Fibroblast of villous mesenchyme (primary cell): ENCODE data around the gene RNU6-8. TPM values are rescaled to one million over a fixed set of nuclear protein-coding genes. Genes with fewer than 3 reads are reported as not detected.

ENCODE experiments used
- DNase-seq: peaks from one replicate; pipeline ENCODE4 v3.0.0-alpha.2; 2010; ENCODE audit warnings: low read depth
- H3K4me3 ChIP-seq: 2 replicates; pipeline ENCODE4 v1.5.1; 2011; ENCODE audit warnings: low read depth, mild to moderate bottlenecking, low read length
- total RNA-seq: library from RNA; depleted of rRNA; stranded (reverse); fragments of >200 nt; gene quantifications from 2 replicates; pipeline ENCODE4 v1.2.3, GENCODE V29; 2012
- TF ChIP-seq, protein P1 (sequence below): IDR thresholded peaks from 2 replicates; pipeline ENCODE4 v1.5.1; 2012; ENCODE audit warnings: low read depth, mild to moderate bottlenecking, low read length; ENCODE audit not compliant: insufficient read depth

The RNU6-8 gene
- total RNA-seq, 1 donor = not detected

DNA sequence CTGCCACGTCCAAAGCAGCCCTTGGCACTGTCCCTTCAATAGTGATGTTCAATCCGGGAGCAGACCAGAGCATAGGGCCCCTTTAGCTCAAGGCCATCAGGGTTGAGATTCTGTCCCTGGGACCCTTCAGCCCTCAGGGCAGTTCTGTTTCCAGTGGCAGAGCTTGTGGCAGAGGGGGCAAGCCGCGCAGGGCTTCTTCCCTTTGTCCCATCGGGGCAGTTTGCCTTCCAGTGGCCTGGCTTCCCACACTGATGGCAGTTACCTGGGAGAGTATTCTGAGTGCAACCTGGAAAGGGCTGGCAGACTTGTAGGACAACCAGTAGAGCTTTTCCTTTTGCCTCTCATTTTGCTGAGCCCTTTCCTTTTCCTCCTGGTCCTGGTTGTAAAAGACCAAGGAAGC, 43.7 kb upstream of the RNU6-8 start:
- no peak for DNase-seq
- H3K4me3 ChIP-seq = no peak overlapping the region
- TF ChIP-seq, protein P1, sequence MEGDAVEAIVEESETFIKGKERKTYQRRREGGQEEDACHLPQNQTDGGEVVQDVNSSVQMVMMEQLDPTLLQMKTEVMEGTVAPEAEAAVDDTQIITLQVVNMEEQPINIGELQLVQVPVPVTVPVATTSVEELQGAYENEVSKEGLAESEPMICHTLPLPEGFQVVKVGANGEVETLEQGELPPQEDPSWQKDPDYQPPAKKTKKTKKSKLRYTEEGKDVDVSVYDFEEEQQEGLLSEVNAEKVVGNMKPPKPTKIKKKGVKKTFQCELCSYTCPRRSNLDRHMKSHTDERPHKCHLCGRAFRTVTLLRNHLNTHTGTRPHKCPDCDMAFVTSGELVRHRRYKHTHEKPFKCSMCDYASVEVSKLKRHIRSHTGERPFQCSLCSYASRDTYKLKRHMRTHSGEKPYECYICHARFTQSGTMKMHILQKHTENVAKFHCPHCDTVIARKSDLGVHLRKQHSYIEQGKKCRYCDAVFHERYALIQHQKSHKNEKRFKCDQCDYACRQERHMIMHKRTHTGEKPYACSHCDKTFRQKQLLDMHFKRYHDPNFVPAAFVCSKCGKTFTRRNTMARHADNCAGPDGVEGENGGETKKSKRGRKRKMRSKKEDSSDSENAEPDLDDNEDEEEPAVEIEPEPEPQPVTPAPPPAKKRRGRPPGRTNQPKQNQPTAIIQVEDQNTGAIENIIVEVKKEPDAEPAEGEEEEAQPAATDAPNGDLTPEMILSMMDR = no peak

- H3K4me3 ChIP-seq = no peak overlapping the region
- DNase-seq = peak; percentile 30
- TF ChIP-seq, protein P1 = peak; percentile 44
These were observed 41.3 kb upstream of the RNU6-8 start for GRCh38 chr14:32244404-32244803.

GRCh38 chr14:32233260-32233659, 30.2 kb upstream of the RNU6-8 start:
- no peak for DNase-seq
- H3K4me3 ChIP-seq = no peak overlapping the region
- TF ChIP-seq, protein P1 = no peak

- no peak for DNase-seq
- H3K4me3 ChIP-seq = no peak overlapping the region
- TF ChIP-seq, protein P1 = no peak
These were observed 29.4 kb upstream of the RNU6-8 start for GRCh38 chr14:32232481-32232880.

- DNase-seq = peak; percentile 62
- no peak overlapping the region for H3K4me3 ChIP-seq
- TF ChIP-seq, protein P1 = no peak
These were observed 27.7 kb upstream of the RNU6-8 start for GRCh38 chr14:32230695-32231280.

DNA sequence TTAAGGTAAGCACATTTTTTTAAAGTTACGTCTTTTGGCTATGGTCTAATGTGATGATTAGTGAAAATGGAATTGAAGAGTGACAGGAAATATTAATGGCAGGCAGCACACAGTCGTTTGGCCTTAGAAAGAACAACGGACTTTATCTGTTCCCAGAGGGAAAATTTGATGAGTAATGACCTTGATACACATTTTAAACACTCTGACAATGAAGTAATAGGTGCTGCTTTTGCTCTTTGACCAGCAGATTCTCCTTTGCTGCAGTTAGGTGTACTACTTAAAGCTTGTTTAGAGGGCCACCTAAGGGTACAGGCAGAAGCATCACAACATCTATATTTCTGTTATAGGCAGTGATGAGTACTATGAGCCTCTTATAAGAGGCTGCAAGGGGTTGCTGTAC, 27.1 kb upstream of the RNU6-8 start:
- peak; percentile 14 for DNase-seq
- TF ChIP-seq, protein P1 = no peak
- H3K4me3 ChIP-seq = no peak overlapping the region

GRCh38 chr14:32226056-32226455, 23.0 kb upstream of the RNU6-8 start:
- TF ChIP-seq, protein P1 = no peak
- no peak overlapping the region for H3K4me3 ChIP-seq
- no peak for DNase-seq
